Heart left ventricle (tissue), 16 donors: Measurements from ENCODE around the gene CMC1. TPM values are rescaled to one million over a fixed set of nuclear protein-coding genes. Genes with fewer than 3 reads are reported as not detected.

ENCODE experiments used
- ATAC-seq, 4 donors: fragments of 200-7000 bp; cut with Tn5 transposase; one replicate each; pipeline ENCODE4 v1.9.1; 2020 to 2022; ENCODE audit warnings: moderate library complexity in 4 of 4, mild to moderate bottlenecking in 3 of 4, moderate number of reproducible peaks in 1 of 4
- DNase-seq, 5 donors: peaks; one replicate each; pipeline ENCODE4 v3.0.0-alpha.2; 2020
- H3K27ac ChIP-seq, 12 donors: fragments of 200-600 bp; sonication (generic) in 4 of 12; one replicate each; pipeline versions ENCODE4 v1.5.0 to v1.8.0; 2016 to 2022; ENCODE audit warnings: mild to moderate bottlenecking in 2 of 12
- H3K27me3 ChIP-seq, 9 donors: fragments of 200-600 bp; sonication (generic) in 2 of 9; one replicate each; pipeline versions ENCODE4 v1.5.1 to v1.8.0; 2016 to 2022; ENCODE audit warnings: mild to moderate bottlenecking in 3 of 9
- H3K36me3 ChIP-seq, 9 donors: fragments of 200-600 bp; sonication (generic) in 2 of 9; one replicate each; pipeline versions ENCODE4 v1.5.0 to v1.8.0; 2018 to 2022; ENCODE audit warnings: mild to moderate bottlenecking in 2 of 9
- H3K4me1 ChIP-seq, 12 donors: fragments of 200-600 bp; sonication (generic) in 4 of 12; one replicate each; pipeline versions ENCODE4 v1.5.0 to v1.8.0; 2016 to 2022; ENCODE audit warnings: mild to moderate bottlenecking in 3 of 12
- H3K4me3 ChIP-seq, 12 donors: fragments of 200-600 bp; sonication (generic) in 4 of 12; one replicate each; pipeline versions ENCODE4 v1.5.0 to v1.8.0; 2017 to 2022; ENCODE audit warnings: mild to moderate bottlenecking in 9 of 12, moderate library complexity in 4 of 12
- H3K9me3 ChIP-seq, 12 donors: fragments of 200-600 bp; sonication (generic) in 4 of 12; one replicate each; pipeline versions ENCODE4 v1.5.0 to v1.8.0; 2016 to 2022; ENCODE audit warnings: mild to moderate bottlenecking in 1 of 12
- POLR2A ChIP-seq, 2 donors: fragments of 450-650 bp; IDR thresholded peaks; one replicate each; pipeline ENCODE4 v1.6.1; 2017; ENCODE audit warnings: antibody characterized with exemption in 2 of 2, mild to moderate bottlenecking in 2 of 2, moderate library complexity in 2 of 2
- WGBS, 4 donors: extraction: QIAGEN DNeasy Blood & Tissue Kit in 2 of 4; methylation state at CpG; one replicate each; pipeline versions ENCODE4 v1.1.5 to v1.1.7; 2013 to 2018; 5-methylcytosine and 5-hydroxymethylcytosine counted together
- intact Hi-C, 10 donors: fragments of 100-400 bp; cut with DNase I; formaldehyde crosslinking; loops; one replicate each; pipeline versions ENCODE4 v1.11.1 to v1.14.2; 2022
- polyA plus RNA-seq, 2 donors: library from polyadenylated mRNA; stranded (reverse); fragments of 200-250 nt; gene quantifications; one replicate each; pipeline ENCODE4 v1.2.3, GENCODE V29; 2013
- total RNA-seq, 9 donors: library from RNA; depleted of rRNA in 2 of 9; stranded (reverse); fragments of >200 nt in 2 of 9; fragmentation: NEBNext Ultra II Directional in 3 of 9; extraction: Animal tissue kit (Norgen Biotek cat#: 25700) in 3 of 9; gene quantifications; one replicate each; pipeline versions ENCODE4 v1.1.0 to v1.2.4, GENCODE V29; 2016 to 2023
- TF ChIP-seq, protein P1 (sequence below), 12 donors: fragments of 200-600 bp; sonication (generic) in 4 of 12; IDR thresholded peaks; one replicate each; pipeline versions ENCODE4 v1.5.0 to v1.8.0; 2018 to 2022; ENCODE audit warnings: antibody characterized with exemption in 12 of 12, mild to moderate bottlenecking in 5 of 12
- donor health status: ischemic (EF 13 %, LVEDD 7.1; RV severe dilation, severe dysfunction).
- donor health status: healthy with polysubstance abuse.
- donor health status: DM: no; HTN: yes; CAD: no.
- donor health status: DM: no; HTN: no; CAD: no.
- donor health status: ischemic (EF 25% LVEDD 6.9; RV normal size, moderate dysfunction).
- donor health status: ischemic (EF 25% LVEDD 5.7; RV mildly dilated, moderate dysfunction).
- donor health status: healthy.
- donor health status: DM: yes; HTN: yes; CAD: no.
- donor health status: ischemic (EF 35%, LVEDD 5.7; RV mildly dilated, moderate dysfunction).
- donor health status: nonischemic (EF 11% LVEDD 7.7; RV severe dilation, severe dysfunction).
- donor health status: DM: yes; HTN: yes; CAD: no.
- donor health status: PGD.
- donor health status: ischemic (EF 29% LVEDD 5.4; RV normal size, mild dysfunction).
- donor health status: nonischemic (EF 23%, LVEDD 6.1; RV moderate dilation, normal function).

The CMC1 gene
- total and polyA plus RNA-seq, 11 donors, result 14.9 to 106 (median 27.6) TPM

DNA sequence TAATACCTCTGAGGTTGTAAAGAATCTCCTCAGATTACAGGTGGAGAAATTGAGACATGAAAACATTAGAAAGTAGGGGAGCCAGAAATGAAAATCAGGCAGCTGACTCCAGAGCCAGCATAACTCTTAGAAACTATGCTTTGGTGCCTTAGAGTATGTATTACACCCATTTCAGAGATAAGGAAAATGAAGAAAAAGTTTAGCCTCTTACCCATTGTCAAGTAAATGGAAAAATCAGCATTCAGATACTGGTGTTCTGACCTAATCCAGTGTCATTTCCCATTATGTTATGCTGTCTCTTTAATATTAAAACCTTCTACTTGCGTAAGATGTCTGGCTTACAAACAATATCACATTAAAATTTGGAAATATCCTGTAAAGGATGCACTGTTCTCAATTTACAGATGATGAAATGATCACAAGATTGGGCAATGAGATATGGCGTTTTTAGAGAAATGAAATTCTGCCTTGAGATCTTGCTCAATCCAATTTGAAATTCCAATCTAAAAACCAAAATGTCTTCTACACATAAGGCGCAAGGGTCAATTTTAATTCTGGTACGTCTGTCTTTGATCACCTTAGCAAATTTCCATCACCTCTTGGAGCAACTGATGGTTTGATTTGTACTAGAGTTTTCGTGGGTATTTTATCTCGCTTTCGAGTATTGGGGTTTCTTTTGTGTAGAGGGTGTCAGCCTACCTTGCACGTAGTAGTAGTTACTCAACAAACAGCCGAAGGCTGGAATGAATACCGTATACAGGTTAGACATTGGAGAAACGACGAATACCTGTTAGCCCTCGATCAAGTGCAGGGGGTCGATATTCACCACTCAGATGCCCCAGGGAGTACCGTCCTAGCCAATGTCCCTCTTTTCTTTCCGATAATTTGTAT, 106.2 kb downstream of the CMC1 start:
- Histone ChIP-seq H3K27me3 (no peaks in the 10 kb centered on the region), H3K4me1 (peaks cover 0 to 73% (median 47%) of the 10 kb centered on the region in 12 donors), H3K4me3 (peak overlapping the region; percentile 59 to 89 (median 80)), H3K27ac (peak overlapping the region; percentile 97 to 100 (median 98)), H3K9me3 (peaks cover 0 to 16% (median 2%) of the 10 kb centered on the region in 12 donors), H3K36me3 (peaks cover 0 to 5% (median 0%) of the 10 kb centered on the region in 9 donors)
- intact Hi-C loops, result loop anchor here in 2 of 10 donors (5.0 to 10.0 kb wide), 2 partner anchors 103 to 105 kb away; partner anchors contain the start of gene CMC1 (in 2 of the 2)
- TF ChIP-seq, protein P1, sequence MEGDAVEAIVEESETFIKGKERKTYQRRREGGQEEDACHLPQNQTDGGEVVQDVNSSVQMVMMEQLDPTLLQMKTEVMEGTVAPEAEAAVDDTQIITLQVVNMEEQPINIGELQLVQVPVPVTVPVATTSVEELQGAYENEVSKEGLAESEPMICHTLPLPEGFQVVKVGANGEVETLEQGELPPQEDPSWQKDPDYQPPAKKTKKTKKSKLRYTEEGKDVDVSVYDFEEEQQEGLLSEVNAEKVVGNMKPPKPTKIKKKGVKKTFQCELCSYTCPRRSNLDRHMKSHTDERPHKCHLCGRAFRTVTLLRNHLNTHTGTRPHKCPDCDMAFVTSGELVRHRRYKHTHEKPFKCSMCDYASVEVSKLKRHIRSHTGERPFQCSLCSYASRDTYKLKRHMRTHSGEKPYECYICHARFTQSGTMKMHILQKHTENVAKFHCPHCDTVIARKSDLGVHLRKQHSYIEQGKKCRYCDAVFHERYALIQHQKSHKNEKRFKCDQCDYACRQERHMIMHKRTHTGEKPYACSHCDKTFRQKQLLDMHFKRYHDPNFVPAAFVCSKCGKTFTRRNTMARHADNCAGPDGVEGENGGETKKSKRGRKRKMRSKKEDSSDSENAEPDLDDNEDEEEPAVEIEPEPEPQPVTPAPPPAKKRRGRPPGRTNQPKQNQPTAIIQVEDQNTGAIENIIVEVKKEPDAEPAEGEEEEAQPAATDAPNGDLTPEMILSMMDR (IDR thresholded peaks at IDR 0.05), result no peak
- TF ChIP-seq POLR2A (IDR thresholded peaks at IDR 0.05), result no peak
- ATAC-seq (no peak), DNase-seq (no peak)
- 30 to 32% (median 31%) methylated on average over 16 of the region's 16 CpGs for WGBS, 4 donors

DNA sequence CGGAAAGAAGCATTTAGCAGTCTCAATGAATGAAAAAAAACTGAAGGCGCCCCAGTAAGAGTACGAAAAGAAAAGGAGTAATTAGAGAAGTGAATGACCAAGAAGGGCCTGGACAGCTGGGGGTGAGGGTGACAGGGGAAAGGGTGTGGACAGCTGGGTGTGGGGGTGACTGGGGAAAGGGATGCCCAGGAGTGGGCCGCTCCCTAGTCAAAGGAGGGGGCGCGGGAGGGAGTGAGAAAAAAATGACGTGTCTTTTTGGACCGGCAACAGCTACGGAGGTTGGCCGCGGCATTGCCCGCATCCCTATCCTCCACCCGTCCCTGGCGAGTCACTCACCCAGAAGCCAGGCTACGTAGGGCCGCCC, 106.8 kb downstream of the CMC1 start:
- Histone ChIP-seq H3K27me3 (no peaks in the 10 kb centered on the region), H3K9me3 (peaks cover 0 to 22% (median 4%) of the 10 kb centered on the region in 12 donors), H3K36me3 (peaks cover 0 to 12% (median 0%) of the 10 kb centered on the region in 9 donors), H3K4me3 (peak overlapping the region; percentile 59 to 89 (median 80)), H3K27ac (peak overlapping the region; percentile 97 to 100 (median 98)), H3K4me1 (peaks cover 0 to 68% (median 46%) of the 10 kb centered on the region in 12 donors)
- no peak for DNase-seq
- WGBS, 4 donors, result 1% methylated on average over 16 of the region's 16 CpGs
- TF ChIP-seq, protein P1 (IDR thresholded peaks at IDR 0.05), result peak in 1 of 12 donors; percentile 0
- no peak for TF ChIP-seq POLR2A (IDR thresholded peaks at IDR 0.05)
- intact Hi-C loops, result loop anchor here in 2 of 10 donors (5.0 to 10.0 kb wide), 2 partner anchors 103 to 106 kb away; partner anchors contain the start of gene CMC1 (in 2 of the 2)
- ATAC-seq, result peak; percentile 86 to 89 (median 88)

DNA sequence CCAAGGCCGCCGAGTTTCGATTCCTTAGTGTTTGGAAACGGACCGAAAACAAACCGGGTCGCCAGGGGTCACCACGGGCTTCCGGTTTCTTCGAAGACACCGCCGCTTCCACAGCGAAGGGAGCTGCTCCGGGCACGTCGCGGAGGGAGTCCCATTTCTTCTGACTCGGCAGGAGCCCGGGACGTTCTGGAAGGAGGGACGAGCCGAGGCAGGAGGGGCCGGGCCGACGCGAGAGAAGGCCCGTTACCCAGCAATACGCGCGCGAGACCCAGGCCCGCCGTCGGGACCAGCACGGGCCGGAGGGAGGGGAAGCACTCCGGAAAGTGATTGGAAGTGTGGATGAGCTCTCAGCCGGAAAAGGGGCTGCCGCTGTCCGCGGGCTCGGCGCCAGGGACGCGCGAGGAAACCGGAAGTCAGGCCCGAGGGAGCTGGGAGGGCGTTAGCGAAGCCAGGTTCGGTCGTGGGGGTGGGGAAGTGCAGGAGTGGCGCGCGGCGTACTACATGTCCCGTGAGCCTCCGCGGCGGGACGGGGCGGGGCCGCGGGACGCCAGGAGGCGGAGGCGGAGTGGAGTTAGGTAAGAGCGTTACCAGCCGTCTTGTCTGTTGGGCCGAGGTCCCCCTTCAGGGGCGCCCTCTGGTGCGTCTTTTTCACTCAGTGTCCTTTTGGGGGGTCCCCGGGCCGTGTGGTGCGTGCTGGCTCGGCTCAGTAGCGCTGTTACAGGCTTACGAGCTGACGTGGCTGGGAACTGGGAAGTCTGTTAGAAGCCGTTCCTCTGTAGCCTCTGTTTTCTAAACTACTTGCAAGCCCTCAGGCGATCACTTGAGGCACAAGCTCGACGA, 107.4 kb downstream of the CMC1 start, which contains the start of the genes AZI2 and ZCWPW2:
TSS of gene AZI2 (minus strand) at position 196 of the 840 bp plus-strand sequence. CDS start 8,207 bp downstream, outside the sequence.
TSS of gene ZCWPW2 (plus strand) at position 93 of the 840 bp plus-strand sequence. CDS start 64,348 bp downstream, outside the sequence.
- Histone ChIP-seq H3K4me1 (peaks cover 0 to 62% (median 46%) of the 10 kb centered on the region in 12 donors), H3K9me3 (peaks cover 0 to 28% (median 7%) of the 10 kb centered on the region in 12 donors), H3K27ac (peak within 1 kb of the TSS; percentile 97 to 100 (median 98)), H3K36me3 (peaks cover 0 to 18% (median 4%) of the 10 kb centered on the region in 9 donors), H3K27me3 (no peaks in the 10 kb centered on the region), H3K4me3 (peak within 1 kb of the TSS; percentile 59 to 89 (median 80))
- ATAC-seq (peak; percentile 95 to 99 (median 98)), DNase-seq (peak; percentile 96 to 97 (median 97))
- 0 to 1% (median 0%) methylated on average over 60 to 83 of the region's 83 CpGs for WGBS, 4 donors
- intact Hi-C loops, result loop anchor here in 2 of 10 donors (5.0 to 10.0 kb wide), 2 partner anchors 104 to 107 kb away; partner anchors contain the start of gene CMC1 (in 2 of the 2)
- TF ChIP-seq, protein P1 (IDR thresholded peaks at IDR 0.05), result peak in 5 of 12 donors; percentile 13 to 42 (median 32)
- TF ChIP-seq POLR2A (IDR thresholded peaks at IDR 0.05), result peak in 1 of 2 donors; percentile 79
